Bronchial epithelial cell (primary cell): ENCODE measurements around the gene GNE. TPM values are rescaled to one million over a fixed set of nuclear protein-coding genes. Genes with fewer than 3 reads are reported as not detected.
"Not testable (repeated sequence)": the region's sequence is repeated elsewhere in the genome, so short reads cannot be mapped to it uniquely, and the experiment has no call there.

ENCODE experiments used
- DNase-seq: peaks from one replicate; pipeline ENCODE4 v3.0.0-alpha.2; 2010; ENCODE audit warnings: low read depth
- FAIRE-seq: peaks from 2 replicates; lab custom pipeline; 2011; peaks lifted over from hg19 to GRCh38; lab: Jason Lieb, UNC
- H3K27me3 ChIP-seq: 2 replicates; pipeline ENCODE4 v1.5.1; 2011; ENCODE audit warnings: low read length; ENCODE audit not compliant: control insufficient read depth, insufficient read depth
- H3K36me3 ChIP-seq: 2 replicates; pipeline ENCODE4 v1.5.1; 2011; ENCODE audit warnings: low read length; ENCODE audit not compliant: control insufficient read depth, insufficient read depth
- H3K4me3 ChIP-seq: 2 replicates; pipeline ENCODE4 v1.5.1; 2011; ENCODE audit warnings: mild to moderate bottlenecking, low read depth, low read length, control low read depth
- CTCF ChIP-seq: IDR thresholded peaks from 2 replicates; pipeline ENCODE4 v1.5.1; 2011; ENCODE audit warnings: mild to moderate bottlenecking, moderate library complexity, low read length, control low read depth, inconsistent platforms; ENCODE audit not compliant: insufficient read depth, severe bottlenecking
- total RNA-seq: library from RNA; depleted of rRNA; stranded (reverse); fragments of >200 nt; gene quantifications from 2 replicates; pipeline ENCODE4 v1.2.1, GENCODE V29; 2014

Gene GNE
- total RNA-seq, 1 donor from 2014 or later: 14.7 TPM

- DNase-seq: no peak
- Histone ChIP-seq H3K36me3 (no peaks in the 10 kb centered on the region), H3K27me3 (no peaks in the 10 kb centered on the region), H3K4me3 (no peak overlapping the region)
- no peak for FAIRE-seq
- TF ChIP-seq CTCF: no peak
Measured at GRCh38 chr9:36297798-36298197, 39.5 kb upstream of the GNE start.

- H3K27me3 ChIP-seq, H3K36me3 ChIP-seq, FAIRE-seq, H3K4me3 ChIP-seq, DNase-seq: not testable (repeated sequence)
Measured at GRCh38 chr9:36294996-36295395, 36.7 kb upstream of the GNE start.

- no peaks in the 10 kb centered on the region for H3K27me3 ChIP-seq
- FAIRE-seq (no peak), DNase-seq (no peak)
- H3K36me3 ChIP-seq: no peaks in the 10 kb centered on the region
- H3K4me3 ChIP-seq: no peak overlapping the region
- no peak for TF ChIP-seq CTCF
Measured at GRCh38 chr9:36293918-36294317, 35.7 kb upstream of the GNE start.

GRCh38 chr9:36293171-36293570 lies 34.9 kb upstream of the GNE start:
- Histone ChIP-seq H3K36me3 (no peaks in the 10 kb centered on the region), H3K4me3 (no peak overlapping the region), H3K27me3 (no peaks in the 10 kb centered on the region)
- no peak for TF ChIP-seq CTCF
- DNase-seq (no peak), FAIRE-seq (no peak)

GRCh38 chr9:36292641-36293040 lies 34.4 kb upstream of the GNE start:
- DNase-seq: no peak
- Histone ChIP-seq H3K27me3 (no peaks in the 10 kb centered on the region), H3K36me3 (no peaks in the 10 kb centered on the region), H3K4me3 (no peak overlapping the region)
- FAIRE-seq: no peak
- no peak for TF ChIP-seq CTCF

GRCh38 chr9:36290996-36291395 lies 32.7 kb upstream of the GNE start:
- Histone ChIP-seq H3K36me3 (no peaks in the 10 kb centered on the region), H3K27me3 (no peaks in the 10 kb centered on the region), H3K4me3 (no peak overlapping the region)
- FAIRE-seq (no peak), DNase-seq (no peak)
- TF ChIP-seq CTCF: no peak
